ENCODE data around the gene KCNJ6. TPM values are rescaled to one million over a fixed set of nuclear protein-coding genes. Genes with fewer than 3 reads are reported as not detected.
"Not testable (repeated sequence)": the region's sequence is repeated elsewhere in the genome, so short reads cannot be mapped to it uniquely, and the experiment has no call there.

The KCNJ6 gene
- total RNA-seq, 1 donor: under 0.01 TPM

DNA sequence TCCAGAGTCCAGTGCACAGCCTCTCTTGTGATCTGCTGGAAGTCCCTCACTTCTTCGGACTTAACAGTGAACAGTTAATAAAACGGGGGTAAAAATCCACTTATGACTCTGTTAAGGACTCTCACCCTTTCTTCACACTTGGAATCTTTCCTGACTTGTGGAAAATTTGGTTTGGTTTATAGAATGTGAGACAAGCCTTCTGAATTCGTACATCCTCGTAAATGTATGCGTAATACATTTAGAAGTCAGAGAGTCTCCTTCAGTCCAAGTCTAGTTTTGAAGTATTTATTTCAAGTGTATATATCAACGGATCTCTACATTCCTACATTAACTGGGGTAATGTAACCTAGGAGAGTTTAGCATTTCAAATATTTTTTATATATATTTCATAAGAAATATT lies 270.4 kb downstream of the KCNJ6 start:
- peaks cover 22% of the 10 kb centered on the region for H3K27me3 ChIP-seq (ENCODE audit: insufficient read depth, low read length)
- H3K4me3 ChIP-seq (ENCODE audit: low read length): no peak overlapping the region
- H3K9me3 ChIP-seq (ENCODE audit: low read depth, low read length): no peaks in the 10 kb centered on the region
- H3K4me1 ChIP-seq (ENCODE audit: insufficient read depth, low read length): no peaks in the 10 kb centered on the region

DNA sequence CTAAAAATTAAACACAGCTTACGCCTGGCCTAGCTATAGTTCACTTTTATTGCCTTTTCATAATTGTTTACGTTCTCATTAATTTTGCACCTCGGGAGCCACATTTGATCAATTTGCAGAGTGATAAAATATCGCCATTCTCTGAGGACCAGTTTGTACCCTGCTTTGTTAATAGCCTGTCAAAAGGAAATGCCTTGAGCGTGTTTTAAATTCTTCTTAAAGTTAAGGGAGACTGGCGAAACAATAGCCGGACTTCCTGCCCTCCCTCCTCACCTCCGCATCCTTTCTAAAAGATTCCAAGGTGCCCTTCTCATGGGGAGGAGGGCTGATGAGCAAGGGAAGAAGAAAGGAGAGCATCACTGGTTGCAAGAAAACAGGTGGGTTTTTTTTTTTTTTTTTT lies 271.6 kb downstream of the KCNJ6 start:
- H3K4me1 ChIP-seq (ENCODE audit: insufficient read depth, low read length): no peaks in the 10 kb centered on the region
- no peaks in the 10 kb centered on the region for H3K9me3 ChIP-seq (ENCODE audit: low read depth, low read length)
- H3K27me3 ChIP-seq (ENCODE audit: insufficient read depth, low read length): peaks cover 22% of the 10 kb centered on the region
- H3K4me3 ChIP-seq (ENCODE audit: low read length): no peak overlapping the region

DNA sequence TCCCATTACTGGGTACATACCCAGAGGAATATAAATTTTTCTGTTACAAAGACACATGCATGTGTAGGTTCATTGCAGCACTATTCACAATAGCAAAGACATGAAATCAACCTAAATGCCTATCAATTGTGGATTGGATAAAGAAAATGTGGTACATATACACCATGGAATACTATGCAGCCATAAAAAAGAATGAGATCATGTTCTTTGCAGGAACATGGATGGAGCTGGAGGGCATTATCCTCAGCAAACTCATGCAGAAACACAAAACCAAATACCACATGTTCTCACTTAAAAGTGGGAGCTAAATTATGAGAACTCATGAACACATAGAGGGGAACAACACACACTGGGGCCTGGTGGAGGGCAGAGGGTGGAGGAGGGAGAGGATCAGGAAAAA lies 272.4 kb downstream of the KCNJ6 start:
- H3K4me1 ChIP-seq (ENCODE audit: insufficient read depth, low read length); H3K4me3 ChIP-seq (ENCODE audit: low read length); H3K9me3 ChIP-seq (ENCODE audit: low read depth, low read length): not testable (repeated sequence)
- H3K27me3 ChIP-seq (ENCODE audit: insufficient read depth, low read length): peaks cover 22% of the 10 kb centered on the region

DNA sequence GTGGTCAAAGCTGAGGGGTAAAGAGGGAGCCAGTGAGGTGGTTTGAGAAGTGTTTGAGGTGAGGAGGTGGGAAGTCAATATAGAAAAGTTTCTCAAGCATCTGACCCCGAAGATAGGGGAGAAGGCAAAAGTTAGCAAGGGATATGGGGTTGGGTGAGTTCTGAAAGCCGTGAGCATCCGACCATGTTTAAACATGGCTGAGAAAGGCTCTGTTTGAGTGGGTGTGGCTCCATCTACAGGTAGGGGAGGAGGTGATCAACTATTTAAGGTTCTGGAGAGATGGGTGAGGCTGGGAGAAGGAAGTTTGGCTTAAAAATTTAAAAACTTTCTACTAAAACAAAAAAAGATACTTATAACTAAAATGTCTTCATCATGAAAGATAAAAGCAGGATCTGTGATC lies 273.8 kb downstream of the KCNJ6 start:
- H3K4me3 ChIP-seq (ENCODE audit: low read length): no peak overlapping the region
- H3K4me1 ChIP-seq (ENCODE audit: insufficient read depth, low read length): no peaks in the 10 kb centered on the region
- no peaks in the 10 kb centered on the region for H3K9me3 ChIP-seq (ENCODE audit: low read depth, low read length)
- H3K27me3 ChIP-seq (ENCODE audit: insufficient read depth, low read length): peaks cover 22% of the 10 kb centered on the region

DNA sequence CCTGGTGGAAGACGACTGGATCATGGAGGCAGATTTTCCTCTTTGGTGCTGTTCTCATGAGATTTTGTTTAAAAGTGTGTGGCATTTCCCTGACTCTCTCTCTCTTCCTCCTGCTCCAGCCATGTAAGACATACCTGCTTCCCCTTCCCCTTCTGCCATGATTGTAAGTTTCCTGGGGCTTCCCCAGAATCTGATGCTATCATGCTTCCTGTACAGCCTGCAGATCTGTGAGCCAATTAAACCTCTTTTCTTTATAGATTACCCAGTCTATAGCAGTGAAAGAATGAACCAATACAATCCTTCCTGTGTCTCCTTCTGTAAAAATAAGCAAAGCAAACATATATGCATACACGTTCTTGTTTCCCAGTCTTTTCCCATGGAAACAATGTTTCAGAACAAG lies 276.5 kb downstream of the KCNJ6 start:
- Histone ChIP-seq H3K4me1 (ENCODE audit: insufficient read depth, low read length) (no peaks in the 10 kb centered on the region), H3K4me3 (ENCODE audit: low read length) (no peak overlapping the region), H3K27me3 (ENCODE audit: insufficient read depth, low read length) (peaks cover 22% of the 10 kb centered on the region), H3K9me3 (ENCODE audit: low read depth, low read length) (no peaks in the 10 kb centered on the region)

- Histone ChIP-seq H3K4me3 (ENCODE audit: low read length) (no peak overlapping the region), H3K27me3 (ENCODE audit: insufficient read depth, low read length) (peaks cover 9% of the 10 kb centered on the region), H3K4me1 (ENCODE audit: insufficient read depth, low read length) (no peaks in the 10 kb centered on the region), H3K9me3 (ENCODE audit: low read depth, low read length) (no peaks in the 10 kb centered on the region)
Measured at GRCh38 chr21:37636152-37636860, 280.0 kb downstream of the KCNJ6 start.

- H3K4me3 ChIP-seq (ENCODE audit: low read length): no peak overlapping the region
Measured at GRCh38 chr21:37631319-37632117, 284.7 kb downstream of the KCNJ6 start.

GRCh38 chr21:37630872-37631271 lies 285.4 kb downstream of the KCNJ6 start:
- Histone ChIP-seq H3K9me3 (ENCODE audit: low read depth, low read length) (no peaks in the 10 kb centered on the region), H3K4me1 (ENCODE audit: insufficient read depth, low read length) (no peaks in the 10 kb centered on the region), H3K4me3 (ENCODE audit: low read length) (no peak overlapping the region), H3K27me3 (ENCODE audit: insufficient read depth, low read length) (peaks cover 18% of the 10 kb centered on the region)

More at GRCh38 chr21:37631319-37632117, 284.7 kb downstream of the KCNJ6 start:
- no peaks in the 10 kb centered on the region for H3K4me1 ChIP-seq (ENCODE audit: insufficient read depth, low read length)
- no peaks in the 10 kb centered on the region for H3K9me3 ChIP-seq (ENCODE audit: low read depth, low read length)
- H3K27me3 ChIP-seq (ENCODE audit: insufficient read depth, low read length): peaks cover 18% of the 10 kb centered on the region

- Histone ChIP-seq H3K27me3 (ENCODE audit: insufficient read depth, low read length) (peaks cover 18% of the 10 kb centered on the region), H3K4me1 (ENCODE audit: insufficient read depth, low read length) (no peaks in the 10 kb centered on the region), H3K4me3 (ENCODE audit: low read length) (no peak overlapping the region), H3K9me3 (ENCODE audit: low read depth, low read length) (no peaks in the 10 kb centered on the region)
Measured at GRCh38 chr21:37628362-37628761, 287.9 kb downstream of the KCNJ6 start.

GRCh38 chr21:37627561-37627960 lies 288.7 kb downstream of the KCNJ6 start:
- Histone ChIP-seq H3K4me1 (ENCODE audit: insufficient read depth, low read length) (no peaks in the 10 kb centered on the region), H3K9me3 (ENCODE audit: low read depth, low read length) (no peaks in the 10 kb centered on the region), H3K27me3 (ENCODE audit: insufficient read depth, low read length) (peaks cover 18% of the 10 kb centered on the region), H3K4me3 (ENCODE audit: low read length) (no peak overlapping the region)

GRCh38 chr21:37627074-37627473 lies 289.2 kb downstream of the KCNJ6 start:
- peaks cover 17% of the 10 kb centered on the region for H3K27me3 ChIP-seq (ENCODE audit: insufficient read depth, low read length)
- H3K4me3 ChIP-seq (ENCODE audit: low read length): no peak overlapping the region

DNA sequence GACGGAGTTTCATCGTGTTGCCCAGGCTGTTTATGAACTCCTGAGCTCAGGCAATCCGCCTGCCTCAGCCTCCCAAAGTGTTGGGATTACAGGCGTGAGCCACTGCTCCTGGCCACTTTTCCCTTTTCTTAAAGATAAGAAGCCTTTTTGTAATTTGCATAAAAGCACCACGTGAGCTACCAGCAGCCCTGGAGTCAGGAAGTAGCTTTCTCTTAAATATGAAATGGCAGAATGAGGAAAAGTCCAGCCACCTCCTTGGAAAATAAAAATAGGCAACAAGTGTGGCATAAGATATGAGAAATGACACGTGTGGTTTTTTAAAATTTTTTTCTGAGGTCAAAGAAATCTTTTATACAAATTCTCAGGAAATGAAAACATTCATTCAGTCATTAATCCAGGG lies 289.9 kb downstream of the KCNJ6 start:
- Histone ChIP-seq H3K4me3 (ENCODE audit: low read length) (no peak overlapping the region), H3K9me3 (ENCODE audit: low read depth, low read length) (no peaks in the 10 kb centered on the region), H3K4me1 (ENCODE audit: insufficient read depth, low read length) (no peaks in the 10 kb centered on the region), H3K27me3 (ENCODE audit: insufficient read depth, low read length) (peaks cover 9% of the 10 kb centered on the region)

More at GRCh38 chr21:37627074-37627473, 289.2 kb downstream of the KCNJ6 start:
- H3K9me3 ChIP-seq (ENCODE audit: low read depth, low read length): no peaks in the 10 kb centered on the region
- no peaks in the 10 kb centered on the region for H3K4me1 ChIP-seq (ENCODE audit: insufficient read depth, low read length)

DNA sequence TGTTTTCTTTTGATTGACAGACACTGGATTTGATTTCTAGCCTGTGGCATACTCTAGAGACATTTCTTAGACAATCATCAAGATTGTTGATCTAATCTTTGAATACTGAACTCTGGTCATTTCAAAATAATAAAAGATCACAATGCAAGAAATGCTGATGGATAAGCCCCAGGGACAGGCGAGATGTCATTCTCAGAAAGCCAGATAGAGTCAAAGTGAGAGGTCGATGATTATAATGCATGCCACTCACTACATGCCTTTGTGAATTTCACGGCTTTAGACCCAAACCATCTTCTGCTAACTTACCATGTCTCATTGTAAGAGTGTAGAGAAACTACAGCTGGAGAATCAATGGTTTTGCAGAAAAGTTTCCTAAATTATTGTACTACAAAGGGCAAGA lies 292.6 kb downstream of the KCNJ6 start:
- Histone ChIP-seq H3K4me1 (ENCODE audit: insufficient read depth, low read length) (no peaks in the 10 kb centered on the region), H3K4me3 (ENCODE audit: low read length) (no peak overlapping the region), H3K27me3 (ENCODE audit: insufficient read depth, low read length) (no peaks in the 10 kb centered on the region), H3K9me3 (ENCODE audit: low read depth, low read length) (no peaks in the 10 kb centered on the region)

DNA sequence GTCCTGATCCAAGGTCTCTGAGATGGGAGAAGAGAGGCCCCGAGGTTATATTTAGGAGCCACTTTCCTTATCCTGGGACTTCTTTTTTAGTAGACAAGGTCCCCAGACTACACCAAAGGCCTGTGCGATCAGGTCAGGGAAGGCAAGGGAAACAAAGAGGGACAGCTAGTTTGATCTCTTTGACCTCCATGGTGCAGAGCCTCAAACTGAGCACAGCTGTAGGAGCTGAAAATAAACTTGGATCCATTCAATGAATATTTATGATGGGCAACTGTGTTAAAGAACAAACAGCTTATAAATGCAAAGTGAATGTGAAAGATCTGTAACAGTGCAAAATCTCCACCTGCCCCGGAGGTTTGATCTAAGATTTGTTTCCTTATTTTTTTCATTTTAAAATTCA lies 293.1 kb downstream of the KCNJ6 start:
- no peak overlapping the region for H3K4me3 ChIP-seq (ENCODE audit: low read length)
- no peaks in the 10 kb centered on the region for H3K9me3 ChIP-seq (ENCODE audit: low read depth, low read length)

DNA sequence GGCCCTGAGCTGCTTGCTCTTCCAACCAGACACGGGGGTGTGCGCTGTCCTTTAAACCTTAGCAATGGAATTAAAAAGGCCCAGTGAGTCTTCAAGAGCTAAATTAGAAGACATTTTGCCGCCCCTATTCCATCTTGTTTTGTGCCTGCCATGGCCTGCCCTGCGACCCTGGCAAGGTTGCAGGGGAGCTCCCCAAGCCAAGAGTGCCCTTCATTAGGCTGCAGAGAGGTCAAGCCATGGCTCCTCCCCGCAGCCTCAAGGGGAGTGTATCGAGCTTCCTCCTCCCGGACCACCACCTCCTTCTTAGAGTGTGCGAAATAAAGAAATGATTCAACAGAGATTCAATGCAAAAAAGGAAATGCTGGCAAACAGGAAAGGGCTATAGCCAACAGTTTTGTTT lies 293.5 kb downstream of the KCNJ6 start:
- Histone ChIP-seq H3K27me3 (ENCODE audit: insufficient read depth, low read length) (no peaks in the 10 kb centered on the region), H3K9me3 (ENCODE audit: low read depth, low read length) (no peaks in the 10 kb centered on the region), H3K4me3 (ENCODE audit: low read length) (no peak overlapping the region), H3K4me1 (ENCODE audit: insufficient read depth, low read length) (no peaks in the 10 kb centered on the region)

More for the DNA sequence above, 293.1 kb downstream of the KCNJ6 start:
- no peaks in the 10 kb centered on the region for H3K27me3 ChIP-seq (ENCODE audit: insufficient read depth, low read length)
- H3K4me1 ChIP-seq (ENCODE audit: insufficient read depth, low read length): no peaks in the 10 kb centered on the region

DNA sequence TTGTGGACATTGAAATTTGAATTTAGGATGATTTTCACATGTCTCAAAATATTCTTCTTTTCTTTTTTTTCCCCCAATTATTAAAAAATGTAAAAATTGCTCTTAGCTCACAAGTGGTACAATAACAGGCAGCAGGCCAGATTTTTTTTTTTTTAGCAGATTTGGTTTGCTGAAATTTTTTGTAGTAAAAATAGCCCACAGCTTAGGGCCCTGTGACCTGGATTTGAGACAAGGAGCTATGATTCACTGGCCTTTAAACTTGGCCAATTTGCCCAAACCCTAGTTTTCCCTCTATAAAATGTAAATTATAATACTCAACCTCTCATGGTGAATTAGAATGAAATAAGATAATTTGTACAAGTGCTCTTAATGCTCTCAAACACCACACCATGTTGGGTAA lies 295.9 kb downstream of the KCNJ6 start:
- no peaks in the 10 kb centered on the region for H3K9me3 ChIP-seq (ENCODE audit: low read depth, low read length)
- H3K4me1 ChIP-seq (ENCODE audit: insufficient read depth, low read length): no peaks in the 10 kb centered on the region
- H3K27me3 ChIP-seq (ENCODE audit: insufficient read depth, low read length): no peaks in the 10 kb centered on the region
- H3K4me3 ChIP-seq (ENCODE audit: low read length): no peak overlapping the region
